Heart right ventricle (tissue), 16 donors: ENCODE data around the gene CAPN14. TPM values are rescaled to one million over a fixed set of nuclear protein-coding genes. Genes with fewer than 3 reads are reported as not detected.

Experiments
- ATAC-seq, 8 donors: fragments of 200-7000 bp; cut with Tn5 transposase; one replicate each; pipeline ENCODE4 v1.9.1; 2020; ENCODE audit warnings: mild to moderate bottlenecking in 8 of 8, moderate library complexity in 8 of 8, moderate number of reproducible peaks in 1 of 8
- DNase-seq, 2 donors: peaks; one replicate each; pipeline ENCODE4 v3.0.0-alpha.2; 2020
- H3K27ac ChIP-seq, 10 donors: fragments of 200-600 bp; sonication (generic) in 2 of 10; one replicate each; pipeline versions ENCODE4 v1.5.0 to v1.8.0; 2020 to 2022; ENCODE audit warnings: mild to moderate bottlenecking in 3 of 10
- H3K27me3 ChIP-seq, 7 donors: fragments of 200-600 bp; one replicate each; pipeline ENCODE4 v1.8.0; 2021 to 2022; ENCODE audit warnings: mild to moderate bottlenecking in 2 of 7
- H3K36me3 ChIP-seq, 9 donors: fragments of 200-600 bp; sonication (generic) in 1 of 9; one replicate each; pipeline versions ENCODE4 v1.5.0 to v1.8.0; 2020 to 2022; ENCODE audit warnings: mild to moderate bottlenecking in 2 of 9
- H3K4me1 ChIP-seq, 9 donors: fragments of 200-600 bp; sonication (generic) in 1 of 9; one replicate each; pipeline versions ENCODE4 v1.5.0 to v1.8.0; 2020 to 2022; ENCODE audit warnings: mild to moderate bottlenecking in 4 of 9
- H3K4me3 ChIP-seq, 10 donors: fragments of 200-600 bp; sonication (generic) in 2 of 10; one replicate each; pipeline versions ENCODE4 v1.5.0 to v1.8.0; 2020 to 2022; ENCODE audit warnings: mild to moderate bottlenecking in 7 of 10, moderate library complexity in 2 of 10
- H3K9me3 ChIP-seq, 11 donors: fragments of 200-600 bp in 10 of 11; sonication (generic) in 2 of 11; one replicate each; pipeline versions ENCODE4 v1.5.0 to v1.8.0; 2013 to 2022; ENCODE audit warnings: mild to moderate bottlenecking in 2 of 11, control low read depth in 1 of 11, moderate library complexity in 1 of 11
- CTCF ChIP-seq, 9 donors: fragments of 200-600 bp; sonication (generic) in 2 of 9; IDR thresholded peaks; one replicate each; pipeline versions ENCODE4 v1.5.0 to v1.8.0; 2021 to 2022; ENCODE audit warnings: antibody characterized with exemption in 9 of 9, mild to moderate bottlenecking in 5 of 9, moderate library complexity in 1 of 9
- WGBS, 2 donors: extraction: QIAGEN DNeasy Blood & Tissue Kit; methylation state at CpG; one replicate each; pipeline ENCODE4 v1.1.7; 2013; ENCODE audit warnings: inconsistent platforms in 1 of 2; 5-methylcytosine and 5-hydroxymethylcytosine counted together
- intact Hi-C, 10 donors: fragments of 100-400 bp; cut with DNase I; formaldehyde crosslinking; loops; one replicate each; pipeline versions ENCODE4 v1.11.1 to v1.14.2; 2022
- polyA plus RNA-seq, 2 donors: library from polyadenylated mRNA; stranded (reverse); fragments of 200-250 nt; gene quantifications; one replicate each; pipeline ENCODE4 v1.2.3, GENCODE V29; 2013
- total RNA-seq, 10 donors: library from RNA; stranded (reverse); fragmentation: NEBNext Ultra II Directional in 3 of 10; extraction: Animal tissue kit (Norgen Biotek cat#: 25700) in 3 of 10; gene quantifications; one replicate each; pipeline versions ENCODE4 v1.2.1 to v1.2.4, GENCODE V29; 2021 to 2023
- donor health status: Arrhythmogenic right ventricular cardiomyopathy.
- donor health status: ischemic (EF 13 %, LVEDD 7.1; RV severe dilation, severe dysfunction).
- donor health status: healthy with polysubstance abuse.
- donor health status: DM: no; HTN: yes; CAD: no.
- donor health status: DM: no; HTN: no; CAD: no.
- donor health status: ischemic (EF 25% LVEDD 6.9; RV normal size, moderate dysfunction).
- donor health status: ischemic (EF 25% LVEDD 5.7; RV mildly dilated, moderate dysfunction).
- donor health status: healthy.
- donor health status: DM: yes; HTN: yes; CAD: no.
- donor health status: Ischemic cardiomyopathy.
- donor health status: ischemic (EF 35%, LVEDD 5.7; RV mildly dilated, moderate dysfunction).
- donor health status: nonischemic (EF 11% LVEDD 7.7; RV severe dilation, severe dysfunction).
- donor health status: DM: yes; HTN: yes; CAD: no.
- donor health status: PGD.
- donor health status: ischemic (EF 29% LVEDD 5.4; RV normal size, mild dysfunction).
- donor health status: nonischemic (EF 23%, LVEDD 6.1; RV moderate dilation, normal function).

The CAPN14 gene
- total and polyA plus RNA-seq, 12 donors: 0.08 to 0.46 (median 0.25) TPM; not detected in 1

- Histone ChIP-seq H3K4me3 (no peak overlapping the region), H3K36me3 (no peaks in the 10 kb centered on the region), H3K27ac (no peak overlapping the region), H3K9me3 (no peaks in the 10 kb centered on the region), H3K27me3 (no peaks in the 10 kb centered on the region), H3K4me1 (peaks cover 0 to 11% (median 0%) of the 10 kb centered on the region in 9 donors)
- no peak for ATAC-seq
- DNase-seq: no peak
- no peak for TF ChIP-seq CTCF (IDR thresholded peaks at IDR 0.05)
- WGBS, 2 donors: 92 to 98% methylated on average over 1 of the region's 1 CpG
- intact Hi-C loops: no loop called here
Measured at GRCh38 chr2:31208240-31208639, 9.1 kb downstream of the CAPN14 start.

GRCh38 chr2:31207790-31208189, 9.5 kb downstream of the CAPN14 start:
- peak in 3 of 8 donors; percentile 19 to 57 (median 24) for ATAC-seq

GRCh38 chr2:31205613-31206012, 11.7 kb downstream of the CAPN14 start:
- H3K9me3 ChIP-seq: no peaks in the 10 kb centered on the region
- H3K4me1 ChIP-seq: peaks cover 0 to 23% (median 2%) of the 10 kb centered on the region in 9 donors
- no peak overlapping the region for H3K4me3 ChIP-seq
- DNase-seq (no peak), ATAC-seq (no peak)
- no peaks in the 10 kb centered on the region for H3K36me3 ChIP-seq
- WGBS, 2 donors: 87 to 91% methylated on average over 3 of the region's 3 CpGs
- H3K27me3 ChIP-seq: no peaks in the 10 kb centered on the region
- TF ChIP-seq CTCF (IDR thresholded peaks at IDR 0.05): no peak
- intact Hi-C loops: no loop called here
- H3K27ac ChIP-seq: no peak overlapping the region

More at GRCh38 chr2:31207790-31208189, 9.5 kb downstream of the CAPN14 start:
- intact Hi-C loops: no loop called here
- H3K36me3 ChIP-seq: no peaks in the 10 kb centered on the region
- peaks cover 0 to 14% (median 0%) of the 10 kb centered on the region in 9 donors for H3K4me1 ChIP-seq
- H3K9me3 ChIP-seq: no peaks in the 10 kb centered on the region
- H3K27ac ChIP-seq: no peak overlapping the region
- no peak overlapping the region for H3K4me3 ChIP-seq
- no peaks in the 10 kb centered on the region for H3K27me3 ChIP-seq
- WGBS, 2 donors: 9 to 29% methylated on average over 2 of the region's 2 CpGs
- no peak for DNase-seq
- peak in 1 of 9 donors; percentile 9 for TF ChIP-seq CTCF (IDR thresholded peaks at IDR 0.05)

GRCh38 chr2:31205186-31205585, 12.1 kb downstream of the CAPN14 start:
- no peak overlapping the region for H3K4me3 ChIP-seq
- H3K27me3 ChIP-seq: no peaks in the 10 kb centered on the region
- H3K4me1 ChIP-seq: peaks cover 0 to 23% (median 2%) of the 10 kb centered on the region in 9 donors
- ATAC-seq (no peak), DNase-seq (no peak)
- no peak overlapping the region for H3K27ac ChIP-seq
- intact Hi-C loops: no loop called here
- no peaks in the 10 kb centered on the region for H3K9me3 ChIP-seq
- no peak for TF ChIP-seq CTCF (IDR thresholded peaks at IDR 0.05)
- H3K36me3 ChIP-seq: no peaks in the 10 kb centered on the region
- WGBS, 2 donors: 81 to 87% methylated on average over 9 of the region's 9 CpGs
